Middle frontal gyrus (tissue), 1 donor: Measurements from ENCODE around the gene SMARCAD1.
"Not testable (repeated sequence)": the region's sequence is repeated elsewhere in the genome, so short reads cannot be mapped to it uniquely, and the experiment has no call there.

Experiments used
- DNase-seq: peaks from one replicate; pipeline ENCODE4 v3.0.0-alpha.2; 2015; ENCODE audit warnings: low spot score; ENCODE audit errors: extremely low spot score

Gene SMARCAD1

DNA sequence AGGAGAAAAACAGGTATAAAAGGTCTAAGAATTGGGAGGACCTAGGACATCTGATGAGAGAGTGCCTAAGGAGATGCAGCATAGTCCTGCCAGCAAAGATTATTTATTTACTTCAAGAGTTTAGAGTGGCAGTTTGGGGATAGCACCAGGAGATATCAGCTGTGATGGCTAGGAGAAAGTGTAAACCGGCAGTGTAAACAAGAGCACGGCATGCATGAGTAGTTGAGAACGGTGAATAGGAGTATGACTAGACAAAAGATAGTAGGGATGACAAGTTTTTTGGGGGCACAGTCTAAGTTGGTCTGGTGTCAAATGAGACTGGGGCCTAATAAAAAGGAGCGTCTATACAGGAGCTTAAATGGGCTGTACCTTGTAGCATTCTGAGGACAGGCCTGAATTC lies 86.3 kb downstream of the SMARCAD1 start:
- not testable (repeated sequence) for DNase-seq

GRCh38 chr4:94295473-94295872 lies 87.8 kb downstream of the SMARCAD1 start:
- not testable (repeated sequence) for DNase-seq

DNA sequence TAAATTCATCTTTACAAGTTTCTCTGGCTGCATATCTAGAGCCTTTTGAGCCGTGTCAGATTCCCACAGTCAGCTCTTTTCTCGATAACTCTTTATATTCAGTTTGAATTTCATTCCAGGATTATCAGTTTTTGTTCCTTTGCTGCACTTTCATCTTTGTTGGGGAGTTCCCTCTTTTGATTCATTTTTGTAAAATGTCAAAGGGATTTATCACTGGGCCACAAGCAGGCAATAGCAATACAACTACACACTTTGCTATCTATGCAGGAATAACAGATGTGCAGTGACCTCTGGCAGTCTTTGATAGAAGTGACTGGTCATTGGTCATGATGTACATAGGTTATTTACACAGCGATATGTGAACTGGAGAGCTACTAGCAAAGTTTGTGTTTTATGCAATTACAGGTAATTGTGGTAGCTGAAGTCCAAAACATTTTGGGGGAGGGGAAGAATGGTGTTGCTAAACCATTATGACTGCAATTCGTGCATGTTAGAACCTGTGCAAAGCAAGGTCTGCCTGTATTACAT lies 91.1 kb downstream of the SMARCAD1 start:
- DNase-seq, result no peak

GRCh38 chr4:94302191-94302590 lies 94.5 kb downstream of the SMARCAD1 start:
- no peak for DNase-seq

GRCh38 chr4:94304365-94304971 lies 96.8 kb downstream of the SMARCAD1 start:
- DNase-seq, result no peak

DNA sequence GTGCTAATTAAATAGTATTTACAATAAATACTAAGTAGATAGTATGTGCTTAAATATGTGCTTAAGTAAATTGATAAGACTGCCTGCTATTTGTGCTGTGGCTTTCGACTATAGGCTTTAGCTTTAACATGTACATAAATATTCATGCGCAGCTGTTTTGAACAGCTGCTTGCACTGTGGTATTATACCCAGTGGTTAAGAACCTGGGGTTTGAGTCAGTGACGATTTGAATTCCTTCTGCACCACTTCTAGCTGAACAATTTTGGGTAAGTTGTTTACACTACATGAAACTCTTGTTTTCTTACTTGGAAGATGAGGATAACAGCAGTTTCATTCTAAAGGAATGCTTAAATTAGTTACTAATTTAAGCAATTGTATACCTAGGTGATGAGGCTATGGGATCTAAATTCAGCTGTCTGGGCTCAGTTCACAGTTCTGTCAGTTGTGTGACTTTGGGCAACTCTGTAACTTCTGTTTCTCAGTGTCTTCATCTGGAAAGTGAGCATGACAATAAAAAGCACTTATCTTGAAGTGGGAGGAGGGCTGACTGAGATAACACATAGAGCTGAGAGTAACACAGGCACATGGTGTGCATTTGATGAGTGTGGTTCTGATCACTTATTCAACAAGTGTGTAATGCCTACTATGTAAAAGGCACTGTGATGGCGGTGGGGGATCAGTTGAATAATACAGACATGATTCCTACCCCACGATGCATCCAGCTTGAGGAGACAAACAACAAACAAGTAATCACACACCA lies 98.0 kb downstream of the SMARCAD1 start:
- no peak for DNase-seq

GRCh38 chr4:94306713-94307112 lies 99.0 kb downstream of the SMARCAD1 start:
- no peak for DNase-seq

GRCh38 chr4:94307231-94307871 lies 99.7 kb downstream of the SMARCAD1 start:
- DNase-seq, result no peak

- not testable (repeated sequence) for DNase-seq
These were observed 112.3 kb downstream of the SMARCAD1 start for GRCh38 chr4:94319927-94320326.

- DNase-seq, result no peak
These were observed 118.2 kb downstream of the SMARCAD1 start for GRCh38 chr4:94325835-94326234.

GRCh38 chr4:94329933-94330332 lies 122.3 kb downstream of the SMARCAD1 start:
- no peak for DNase-seq

- DNase-seq, result no peak
These were observed 125.4 kb downstream of the SMARCAD1 start for GRCh38 chr4:94332983-94333590.

GRCh38 chr4:94333866-94334265 lies 126.2 kb downstream of the SMARCAD1 start:
- no peak for DNase-seq

- no peak for DNase-seq
These were observed 126.8 kb downstream of the SMARCAD1 start for GRCh38 chr4:94334476-94334875.

DNA sequence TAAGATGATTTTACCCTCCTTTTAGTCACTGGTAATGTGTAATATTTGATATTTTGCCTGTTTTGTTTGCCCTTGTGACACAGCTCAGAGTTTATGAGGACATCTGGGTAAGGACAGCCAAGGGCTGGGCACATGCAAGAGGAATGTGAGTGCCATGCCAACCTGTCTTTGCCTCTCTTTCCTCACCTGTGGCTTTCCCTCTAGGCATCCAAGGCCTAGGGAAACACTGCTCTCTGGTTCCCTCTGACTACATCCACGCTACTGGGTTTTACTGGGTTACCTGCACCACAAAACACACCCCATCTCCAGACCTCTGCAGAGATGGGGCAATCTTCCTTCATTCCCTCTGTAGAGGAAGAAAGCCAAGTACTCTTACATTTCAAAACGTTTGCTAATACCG lies 127.3 kb downstream of the SMARCAD1 start:
- DNase-seq, result no peak

DNA sequence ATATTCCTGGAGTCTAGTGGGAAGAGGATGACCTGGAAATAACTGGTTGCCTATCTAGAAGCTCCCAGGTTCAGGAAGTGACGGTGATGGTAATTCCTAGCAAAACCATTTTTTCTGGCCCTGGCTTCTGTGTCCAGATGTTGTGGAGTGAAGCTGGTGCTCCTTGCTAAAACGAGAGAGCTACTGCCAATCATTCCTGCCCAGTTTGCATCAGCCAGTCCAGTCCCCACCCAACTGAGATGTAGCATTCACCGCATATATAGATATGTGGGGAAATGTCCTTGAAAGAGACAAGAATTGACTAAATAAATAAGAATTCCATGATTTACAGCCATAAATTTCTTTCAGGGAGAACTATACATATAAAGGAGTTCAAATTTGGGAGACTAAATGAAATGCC lies 128.6 kb downstream of the SMARCAD1 start:
- no peak for DNase-seq

- DNase-seq, result not testable (repeated sequence)
These were observed 129.1 kb downstream of the SMARCAD1 start for GRCh38 chr4:94336791-94337190.

GRCh38 chr4:94338681-94339351 lies 131.2 kb downstream of the SMARCAD1 start:
- DNase-seq, result no peak

DNA sequence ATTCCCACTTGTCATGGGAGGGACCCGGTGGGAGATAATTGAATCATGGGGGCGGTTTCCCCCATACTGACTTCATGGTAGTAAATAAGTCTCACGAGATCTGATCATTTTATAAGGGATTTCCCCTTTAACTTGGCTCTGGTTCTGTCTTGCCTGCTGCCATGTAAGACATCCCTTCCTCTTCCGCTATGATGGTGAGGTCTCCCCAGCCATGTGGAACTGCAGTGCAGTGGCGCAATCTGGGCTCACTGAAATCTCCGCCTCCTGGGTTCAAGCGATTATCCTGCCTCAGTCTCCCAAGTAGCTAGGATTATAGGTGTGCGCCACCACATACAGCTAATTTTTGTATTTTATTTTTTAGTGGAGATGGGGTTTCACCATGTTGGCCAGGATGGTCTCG lies 132.1 kb downstream of the SMARCAD1 start:
- DNase-seq, result no peak
